Suprapubic skin (tissue), 3 donors: ENCODE data around the gene IL11.

Experiments
- CTCF ChIP-seq, 2 donors: fragments of 200-600 bp in 1 of 2; fragments of 450-650 bp in 1 of 2; sonication (generic) in 1 of 2; IDR thresholded peaks; one replicate each; pipeline ENCODE4 v1.5.1; 2016 to 2019; ENCODE audit warnings: antibody characterized with exemption in 2 of 2, mild to moderate bottlenecking in 1 of 2, moderate library complexity in 1 of 2
- EP300 ChIP-seq: sonication (generic); formaldehyde crosslinking; IDR thresholded peaks from one replicate; pipeline ENCODE4 v1.6.1; 2017; ENCODE audit warnings: antibody characterized with exemption
- POLR2A ChIP-seq, 2 donors: fragments of 450-650 bp; IDR thresholded peaks; one replicate each; pipeline ENCODE4 v1.6.1; 2017; ENCODE audit warnings: antibody characterized with exemption in 2 of 2, mild to moderate bottlenecking in 2 of 2, moderate library complexity in 2 of 2

- TF ChIP-seq POLR2A (IDR thresholded peaks at IDR 0.05) = no peak
- TF ChIP-seq CTCF (IDR thresholded peaks at IDR 0.05) = no peak
- no peak for TF ChIP-seq EP300
Measured at GRCh38 chr19:55391191-55391670, 21.0 kb upstream of the IL11 start.
